ENCODE measurements around the gene IGLL1.
"Not testable (repeated sequence)": the region's sequence is repeated elsewhere in the genome, so short reads cannot be mapped to it uniquely, and the experiment has no call there.

IGLL1 gene

GRCh38 chr22:23579870-23580575 is at the start of gene IGLL1:
TSS of gene IGLL1 (minus strand) at chr22:23580290. CDS start at chr22:23580190, 100 bp downstream.
- peak; percentile 28 for DNase-seq (ENCODE audit: low spot score)

DNA sequence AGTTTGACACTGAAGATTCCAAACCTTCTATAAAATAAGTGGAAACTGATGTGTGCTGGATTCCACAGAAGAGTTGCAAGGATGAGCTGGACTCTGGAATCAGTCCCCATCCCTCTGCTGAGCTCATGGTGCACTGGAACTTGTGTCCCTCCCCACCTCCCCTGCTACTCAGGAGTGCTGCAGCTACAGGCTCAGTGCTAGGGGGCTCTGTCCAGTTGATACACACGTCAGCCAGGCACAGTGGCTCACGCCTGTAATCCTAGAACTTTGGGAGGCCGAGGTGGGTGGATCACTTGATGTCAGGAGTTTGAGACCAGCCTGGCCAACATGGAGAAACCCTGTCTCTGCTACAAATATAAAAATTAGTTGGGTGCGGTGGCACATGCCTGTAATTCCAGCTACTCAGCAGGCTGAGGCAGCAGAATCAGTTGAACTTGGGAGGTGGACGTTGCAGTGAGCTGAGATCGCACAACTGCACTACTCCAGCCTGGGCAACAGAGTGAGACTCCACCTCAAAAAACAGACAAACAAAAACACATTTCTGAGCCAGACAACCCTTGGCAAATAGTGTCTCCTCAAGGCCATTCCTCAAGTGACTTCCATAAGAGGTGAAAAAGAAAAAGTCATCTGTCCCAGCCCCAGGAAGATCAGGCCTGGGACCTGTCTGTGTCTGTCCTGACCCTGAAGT is 48.1 kb upstream of the IGLL1 start:
- not testable (repeated sequence) for DNase-seq (ENCODE audit: low spot score)

DNA sequence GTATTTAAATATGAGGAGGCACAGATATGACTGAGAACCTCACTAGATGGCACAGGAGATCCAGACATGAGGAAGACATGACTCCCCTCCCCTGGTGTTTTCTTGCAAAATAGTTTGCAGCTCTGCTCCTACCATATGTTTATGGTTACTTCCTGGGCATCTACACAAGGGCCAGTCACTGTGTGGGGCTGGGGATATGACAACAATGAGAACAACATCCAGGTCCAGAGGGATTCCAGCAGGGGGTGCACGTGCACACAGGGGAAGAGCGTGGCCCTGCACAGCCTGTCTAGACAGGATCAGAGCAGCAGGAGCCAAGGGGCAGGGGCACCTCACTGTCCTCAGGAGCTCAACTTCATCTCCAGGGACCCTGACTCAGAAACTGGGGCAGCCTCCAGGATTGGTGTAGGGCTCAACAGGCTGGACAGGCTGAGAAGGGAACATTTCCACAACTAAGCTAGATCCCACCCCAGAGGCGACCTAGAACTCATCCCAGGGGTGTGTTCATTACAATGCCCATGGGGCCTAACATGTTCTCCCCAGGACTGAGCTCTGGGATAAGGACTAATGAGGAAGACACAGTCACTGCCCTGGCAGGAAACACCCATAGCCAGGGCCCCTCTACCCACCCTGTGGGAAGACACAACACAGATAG is 47.4 kb upstream of the IGLL1 start:
- peak; percentile 39 for DNase-seq (ENCODE audit: low spot score)

DNA sequence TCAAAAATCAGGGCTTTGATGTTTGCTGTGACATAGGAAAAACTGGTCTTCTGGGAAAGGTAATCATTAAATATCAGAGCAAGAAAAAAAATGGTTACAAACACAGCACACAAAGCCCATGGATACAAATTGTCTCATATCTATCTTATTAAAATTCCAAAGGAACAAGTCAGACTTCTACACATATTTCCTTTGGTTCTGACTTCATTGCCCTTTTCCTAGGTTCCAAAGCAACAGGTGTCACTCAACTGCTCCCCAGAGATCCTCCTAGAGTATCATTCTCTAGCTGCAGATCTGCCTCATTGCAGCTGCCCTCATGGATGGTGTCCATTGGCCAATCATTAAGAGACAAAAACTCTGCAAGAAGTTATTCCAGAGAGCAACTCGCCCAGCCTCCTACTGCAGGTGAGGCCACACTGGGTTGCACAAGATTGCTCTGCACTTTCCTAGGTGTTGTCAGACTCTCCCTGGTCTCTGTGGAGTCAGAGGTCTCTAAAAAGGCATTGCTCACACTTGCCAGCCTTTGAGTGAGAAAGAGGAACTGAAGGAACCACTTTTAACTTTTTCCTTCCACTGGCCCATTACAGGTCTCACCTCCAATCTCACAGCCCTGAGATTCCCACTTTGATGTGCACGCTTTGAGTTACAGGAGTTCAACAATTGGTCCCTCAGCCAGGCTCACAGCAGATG is 46.3 kb upstream of the IGLL1 start:
- no peak for DNase-seq (ENCODE audit: low spot score)

- DNase-seq (ENCODE audit: low spot score), result no peak
These were observed 42.5 kb upstream of the IGLL1 start for GRCh38 chr22:23622634-23623033.

- not testable (repeated sequence) for DNase-seq (ENCODE audit: low spot score)
These were observed 41.8 kb upstream of the IGLL1 start for GRCh38 chr22:23621916-23622315.

DNA sequence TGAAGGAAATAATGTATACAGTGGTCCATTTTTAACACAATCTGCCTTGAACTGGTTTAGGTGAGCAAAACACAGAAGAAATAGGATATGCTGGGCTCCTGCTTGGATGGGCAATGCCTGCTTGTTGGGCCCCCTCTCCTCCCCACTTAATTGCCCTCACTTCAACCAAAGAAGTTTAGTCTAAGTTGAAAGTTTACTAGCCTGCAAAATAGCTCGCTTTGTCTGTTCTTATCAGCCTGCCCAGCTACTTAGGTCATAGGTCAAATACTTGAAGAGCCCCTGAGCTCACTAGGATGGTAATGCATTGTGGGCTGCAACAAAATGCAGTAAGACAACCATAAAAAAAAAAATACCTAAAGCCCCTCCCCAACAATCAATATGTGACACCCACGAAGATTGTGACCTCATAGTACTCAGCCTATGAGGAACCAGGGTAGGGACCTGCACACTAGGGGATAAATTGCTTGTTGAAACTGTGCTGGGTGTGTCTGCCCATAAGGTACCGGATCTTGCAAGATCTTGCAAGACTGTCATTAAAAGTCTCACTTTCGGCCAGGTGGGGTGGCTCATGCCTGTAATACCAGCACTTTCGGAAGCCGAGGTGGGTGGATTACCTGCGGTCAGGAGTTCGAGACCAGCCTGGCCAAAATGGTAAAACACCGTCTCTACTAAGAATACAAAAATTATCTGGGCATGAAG is 41.1 kb upstream of the IGLL1 start:
- DNase-seq (ENCODE audit: low spot score), result no peak

DNA sequence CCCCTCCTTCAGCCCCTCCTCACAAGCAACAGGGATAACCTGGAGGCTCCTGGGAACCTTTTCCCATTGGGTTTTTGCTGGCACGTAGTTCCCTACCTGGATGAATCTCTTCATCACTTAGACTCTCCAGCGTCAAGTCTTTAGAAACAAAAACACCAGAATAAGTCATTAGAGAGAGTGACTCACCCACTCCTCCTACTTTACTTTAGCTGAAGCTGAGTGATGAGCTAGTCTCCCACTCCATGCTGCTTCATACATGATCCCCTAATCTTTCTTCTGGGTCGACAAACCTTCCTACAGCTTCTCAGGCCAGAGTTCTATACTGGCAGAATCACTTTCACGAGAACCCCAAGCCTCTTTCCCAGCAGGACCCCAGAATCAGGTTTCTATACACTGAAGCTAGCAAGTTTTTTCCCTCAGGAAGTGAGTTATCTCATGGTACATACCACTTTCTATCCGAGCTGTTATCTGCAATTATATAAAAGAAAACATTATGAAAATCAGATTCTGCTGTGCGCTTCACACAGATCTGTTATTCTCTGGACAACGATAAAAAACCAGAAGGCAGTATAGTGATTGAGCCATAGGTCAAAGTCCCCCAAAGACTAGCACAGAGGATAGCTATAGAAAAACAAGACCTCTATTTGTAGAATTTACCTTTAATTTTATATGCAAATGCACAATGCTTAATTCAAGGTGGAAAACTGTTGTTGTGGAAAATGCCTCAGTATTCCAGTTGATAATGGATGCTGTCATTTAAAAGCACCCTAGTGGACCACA is 33.3 kb upstream of the IGLL1 start:
- DNase-seq (ENCODE audit: low spot score), result no peak

DNA sequence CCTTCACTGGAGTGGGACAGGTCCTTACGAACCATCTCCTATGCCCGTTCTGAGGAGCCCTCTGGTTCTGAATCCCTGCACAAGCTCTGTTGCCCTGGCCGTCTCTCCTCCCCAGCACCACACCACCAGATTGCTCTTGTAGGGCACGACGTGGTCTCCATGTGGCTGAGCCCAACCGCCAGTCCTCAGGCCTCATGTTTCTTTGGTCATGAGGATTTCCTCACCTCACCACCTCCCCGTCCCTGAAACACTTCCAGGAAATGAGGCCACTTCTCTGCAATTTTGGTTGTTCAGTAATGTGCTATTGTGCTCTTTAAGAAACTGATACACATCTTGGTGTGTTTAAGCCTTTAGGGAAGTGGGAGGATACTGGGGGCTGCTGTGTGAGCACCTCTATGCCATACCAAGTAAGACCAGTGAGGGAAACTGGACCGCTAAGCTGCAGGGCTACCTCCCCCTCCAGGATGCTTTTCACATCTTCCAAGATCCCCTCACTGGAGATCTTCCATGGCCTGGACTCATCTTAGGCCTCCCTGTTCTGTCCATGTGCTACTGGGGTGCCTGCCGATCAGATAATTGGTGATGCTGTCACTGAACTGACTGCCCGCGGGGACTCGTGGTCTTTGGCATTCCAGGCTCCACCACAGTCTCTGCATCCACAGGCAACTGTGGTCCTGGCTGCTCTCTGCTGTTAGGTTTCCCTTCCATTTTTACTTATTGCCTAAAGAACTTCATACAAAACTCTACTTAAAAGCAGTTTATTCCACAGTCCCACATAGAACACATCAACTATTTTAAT is 30.1 kb upstream of the IGLL1 start:
- no peak for DNase-seq (ENCODE audit: low spot score)

- no peak for DNase-seq (ENCODE audit: low spot score)
These were observed 28.5 kb upstream of the IGLL1 start for GRCh38 chr22:23608583-23608982.

DNA sequence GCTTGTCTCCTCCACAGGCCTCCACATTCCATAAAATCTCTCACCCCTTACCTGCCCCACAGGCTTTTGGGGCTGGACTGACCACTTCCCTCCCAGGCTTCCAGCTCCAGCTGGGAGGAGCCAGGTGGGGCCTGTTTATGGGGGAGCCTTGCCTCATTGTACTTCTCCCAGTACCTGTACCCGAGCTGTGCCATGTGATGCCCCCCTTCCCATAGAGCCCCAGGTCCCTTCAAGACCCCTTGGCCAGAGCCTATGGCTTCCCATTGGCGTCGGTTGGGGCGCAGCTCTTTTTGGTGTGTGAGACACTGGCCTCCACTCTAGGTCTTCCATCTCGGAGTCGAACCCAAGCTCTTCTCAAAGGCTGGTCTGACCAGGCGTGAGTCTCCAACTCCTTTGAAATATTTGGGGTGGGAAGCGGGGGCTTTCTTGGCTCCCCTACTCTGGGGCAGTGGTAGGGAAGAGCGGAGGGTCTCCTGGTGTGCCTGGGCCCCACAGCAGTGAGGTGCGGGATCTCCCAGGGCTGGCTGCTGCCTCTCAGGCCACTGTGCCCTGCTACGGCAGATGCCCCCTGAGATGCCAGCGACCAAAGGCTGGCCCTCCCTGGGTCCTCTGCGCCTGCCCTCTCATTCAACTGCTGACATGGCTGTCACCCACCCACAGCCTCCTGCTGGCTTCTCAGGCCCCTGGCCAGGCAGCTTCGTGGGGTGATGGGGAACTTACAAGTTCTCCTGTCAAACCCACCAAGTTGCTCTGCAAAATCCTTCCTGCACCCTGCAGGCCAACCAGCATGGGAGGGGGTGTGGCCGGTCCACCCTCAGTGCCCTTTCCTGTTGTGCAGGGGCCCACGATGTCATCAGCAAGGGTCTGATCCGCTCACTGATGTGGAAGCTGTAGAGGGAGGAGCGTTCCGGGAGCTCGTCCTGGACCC is 26.4 kb upstream of the IGLL1 start:
- DNase-seq (ENCODE audit: low spot score), result no peak

GRCh38 chr22:23604939-23605712 is 25.0 kb upstream of the IGLL1 start:
- no peak for DNase-seq (ENCODE audit: low spot score)

DNA sequence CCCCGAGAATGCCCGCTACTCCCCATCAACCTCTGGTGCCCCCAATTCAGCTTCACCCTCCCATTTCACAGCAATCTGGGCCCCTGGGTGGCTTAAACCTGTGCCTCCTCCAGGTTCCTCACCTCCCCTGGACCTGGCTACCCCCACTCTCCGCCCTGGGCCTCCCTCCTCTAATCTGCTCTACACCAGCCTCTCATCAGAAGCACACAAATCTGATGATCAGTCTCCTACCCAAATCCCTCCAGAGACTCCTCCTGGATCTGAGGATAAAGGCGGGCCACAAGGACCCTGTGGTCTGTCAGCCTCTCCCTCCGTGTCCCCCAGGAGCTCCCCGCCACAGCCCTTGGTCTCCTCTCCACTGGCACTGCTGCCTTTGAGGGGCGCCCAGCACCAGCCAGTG is 23.2 kb upstream of the IGLL1 start:
- no peak for DNase-seq (ENCODE audit: low spot score)

GRCh38 chr22:23598805-23599518 is 18.9 kb upstream of the IGLL1 start:
- no peak for DNase-seq (ENCODE audit: low spot score)

- not testable (repeated sequence) for DNase-seq (ENCODE audit: low spot score)
These were observed 17.6 kb upstream of the IGLL1 start for GRCh38 chr22:23597576-23598268.

GRCh38 chr22:23595904-23596303 is 15.8 kb upstream of the IGLL1 start:
- DNase-seq (ENCODE audit: low spot score), result not testable (repeated sequence)

GRCh38 chr22:23591846-23592245 is 11.8 kb upstream of the IGLL1 start:
- no peak for DNase-seq (ENCODE audit: low spot score)
